Colonic mucosa (tissue), 4 donors: Measurements from ENCODE around the gene CACNA1D. TPM values are rescaled to one million over a fixed set of nuclear protein-coding genes. Genes with fewer than 3 reads are reported as not detected.
A peak's percentile ranks its signal among the peaks of the same experiment; 100 is the strongest.
"Not testable (repeated sequence)": the region's sequence is repeated elsewhere in the genome, so short reads cannot be mapped to it uniquely, and the experiment has no call there.

Experiments used
- DNase-seq: peaks from one replicate; pipeline ENCODE4 v3.0.0-alpha.2; 2020
- H3K27ac ChIP-seq: fragments of 200-600 bp; one replicate; pipeline ENCODE4 v1.8.0; 2021
- H3K27me3 ChIP-seq: fragments of 200-600 bp; one replicate; pipeline ENCODE4 v1.8.0; 2021
- H3K36me3 ChIP-seq: fragments of 200-600 bp; one replicate; pipeline ENCODE4 v1.8.0; 2021
- H3K4me1 ChIP-seq: fragments of 200-600 bp; one replicate; pipeline ENCODE4 v1.8.0; 2021; ENCODE audit warnings: mild to moderate bottlenecking
- H3K4me3 ChIP-seq: fragments of 200-600 bp; one replicate; pipeline ENCODE4 v1.8.0; 2021
- H3K9ac ChIP-seq, 2 donors: one replicate each; pipeline ENCODE4 v1.7.0; 2013; ENCODE audit warnings: control low read depth in 2 of 2, low read depth in 2 of 2, low read length in 2 of 2
- H3K9me3 ChIP-seq: fragments of 200-600 bp; one replicate; pipeline ENCODE4 v1.8.0; 2021
- CTCF ChIP-seq: fragments of 200-600 bp; IDR thresholded peaks from one replicate; pipeline ENCODE4 v1.8.0; 2022; ENCODE audit warnings: antibody characterized with exemption, mild to moderate bottlenecking
- intact Hi-C: fragments of 100-400 bp; cut with DNase I; formaldehyde crosslinking; loops from one replicate; pipeline ENCODE4 v1.14.1; 2022
- total RNA-seq, 2 donors: library from RNA; stranded (reverse); fragmentation: NEBNext Ultra II Directional in 1 of 2; extraction: Animal tissue kit (Norgen Biotek cat#: 25700) in 1 of 2; gene quantifications; one replicate each; pipeline ENCODE4 v1.2.1, GENCODE V29; 2021
- donor health status: healthy.
- donor health status: DM: no; HTN: no; CAD: no.
- donor health status: DM: no; HTN: no; CAD: no.

CACNA1D gene
- total RNA-seq, 2 donors from 2014 or later, result 9.6 to 17.1 TPM

- no peaks in the 10 kb centered on the region for H3K4me1 ChIP-seq
Measured at GRCh38 chr3:53657651-53658050, 163.2 kb downstream of the CACNA1D start.

GRCh38 chr3:53658613-53659193 is 164.3 kb downstream of the CACNA1D start:
- no peak for TF ChIP-seq CTCF
- no peaks in the 10 kb centered on the region for H3K4me1 ChIP-seq
- intact Hi-C loops, result no loop called here
- H3K9me3 ChIP-seq, result no peaks in the 10 kb centered on the region
- H3K27me3 ChIP-seq, result no peaks in the 10 kb centered on the region
- H3K9ac ChIP-seq, result no peak overlapping the region
- H3K36me3 ChIP-seq, result no peaks in the 10 kb centered on the region
- peak; percentile 25 for DNase-seq
- no peak overlapping the region for H3K4me3 ChIP-seq
- no peak overlapping the region for H3K27ac ChIP-seq

More at GRCh38 chr3:53657651-53658050, 163.2 kb downstream of the CACNA1D start:
- Histone ChIP-seq H3K9ac (no peak overlapping the region), H3K27me3 (no peaks in the 10 kb centered on the region), H3K9me3 (no peaks in the 10 kb centered on the region), H3K36me3 (no peaks in the 10 kb centered on the region), H3K4me3 (no peak overlapping the region), H3K27ac (no peak overlapping the region)
- TF ChIP-seq CTCF, result no peak
- no peak for DNase-seq
- intact Hi-C loops, result no loop called here

- Histone ChIP-seq H3K36me3 (no peaks in the 10 kb centered on the region), H3K9me3 (no peaks in the 10 kb centered on the region), H3K27ac (no peak overlapping the region), H3K9ac (no peak overlapping the region), H3K4me1 (no peaks in the 10 kb centered on the region), H3K4me3 (no peak overlapping the region), H3K27me3 (no peaks in the 10 kb centered on the region)
- intact Hi-C loops, result no loop called here
- DNase-seq, result no peak
- TF ChIP-seq CTCF, result no peak
Measured at GRCh38 chr3:53659996-53660395, 165.6 kb downstream of the CACNA1D start.

- no peak for DNase-seq
- intact Hi-C loops, result no loop called here
- Histone ChIP-seq H3K27ac (no peak overlapping the region), H3K9ac (no peak overlapping the region), H3K9me3 (no peaks in the 10 kb centered on the region), H3K4me1 (no peaks in the 10 kb centered on the region), H3K36me3 (no peaks in the 10 kb centered on the region), H3K4me3 (no peak overlapping the region), H3K27me3 (no peaks in the 10 kb centered on the region)
- TF ChIP-seq CTCF, result no peak
Measured at GRCh38 chr3:53661480-53661879, 167.1 kb downstream of the CACNA1D start.

- H3K9me3 ChIP-seq, H3K36me3 ChIP-seq, H3K4me1 ChIP-seq, intact Hi-C loops, H3K4me3 ChIP-seq, H3K9ac ChIP-seq, H3K27me3 ChIP-seq, DNase-seq, H3K27ac ChIP-seq: not testable (repeated sequence)
Measured at GRCh38 chr3:53664812-53665211, 170.4 kb downstream of the CACNA1D start.

- no peak for DNase-seq
- Histone ChIP-seq H3K4me3 (no peak overlapping the region), H3K27me3 (no peaks in the 10 kb centered on the region), H3K9me3 (no peaks in the 10 kb centered on the region), H3K9ac (no peak overlapping the region), H3K27ac (no peak overlapping the region), H3K36me3 (no peaks in the 10 kb centered on the region), H3K4me1 (no peaks in the 10 kb centered on the region)
- intact Hi-C loops, result no loop called here
- no peak for TF ChIP-seq CTCF
Measured at GRCh38 chr3:53665608-53666425, 171.4 kb downstream of the CACNA1D start.
